Pulmonary artery endothelial cell (primary cell): ENCODE measurements around the gene SOX21. TPM values are rescaled to one million over a fixed set of nuclear protein-coding genes. Genes with fewer than 3 reads are reported as not detected.
"Not testable (repeated sequence)": the region's sequence is repeated elsewhere in the genome, so short reads cannot be mapped to it uniquely, and the experiment has no call there.

Source experiments
- DNase-seq: peaks from one replicate; pipeline ENCODE4 v3.0.0-alpha.2; 2011; ENCODE audit warnings: low read depth, low spot score
- total RNA-seq: library from RNA; depleted of rRNA; stranded (reverse); fragments of >200 nt; gene quantifications from 2 replicates; pipeline ENCODE4 v1.2.3, GENCODE V29; 2014

Gene SOX21
- 0.07 TPM in 1 of 2 replicates, not detected in the other for total RNA-seq

DNA sequence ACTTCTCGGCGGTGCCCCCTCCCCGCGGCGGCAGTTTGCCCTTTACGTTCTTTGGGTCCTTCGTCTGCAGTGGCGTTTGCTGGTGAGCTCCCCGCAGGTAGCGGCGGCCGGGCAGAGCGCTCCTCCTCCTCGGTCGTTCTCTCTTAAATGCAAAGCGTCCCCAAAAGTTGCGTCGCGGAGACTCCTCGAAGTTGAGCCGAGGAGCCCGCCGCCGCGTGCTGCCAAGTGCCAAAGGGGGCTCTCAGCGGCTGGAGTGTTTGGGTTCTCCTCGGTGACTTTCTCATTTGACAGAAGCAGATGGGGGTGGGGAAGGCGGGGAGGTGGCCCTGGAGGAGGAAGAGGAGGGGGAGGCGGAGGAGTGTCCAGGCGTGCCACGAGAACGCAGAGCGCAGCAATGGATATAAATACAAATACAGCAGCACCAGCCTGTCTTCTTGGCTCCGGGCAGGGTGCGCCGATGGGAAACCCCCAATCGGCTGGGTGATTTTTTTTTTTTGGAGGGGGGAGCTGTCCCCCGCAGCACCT lies at the start of gene SOX21:
SOX21 (minus strand) TSS at position 259 of the 525 bp plus-strand sequence. CDS start 496 bp downstream, outside the sequence.
- no peak for DNase-seq

DNA sequence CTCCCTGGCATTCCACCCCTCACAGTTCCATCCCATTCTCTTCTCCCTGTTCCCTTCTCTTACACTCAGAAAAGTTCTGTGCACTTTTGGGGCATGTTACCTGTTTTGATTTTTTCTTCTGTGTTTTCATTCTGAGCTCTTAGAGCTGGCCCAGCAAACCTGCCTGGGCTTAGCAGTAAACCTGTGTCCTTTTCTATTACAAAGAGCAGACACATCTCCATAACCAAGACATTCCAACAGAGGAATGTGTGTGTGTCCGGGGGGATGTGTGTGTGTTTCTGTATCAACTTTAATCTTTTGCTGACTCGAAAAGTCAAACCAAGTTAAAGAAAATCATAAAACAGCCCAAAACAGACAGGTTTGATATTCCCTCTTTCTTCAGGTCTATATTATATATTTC lies 49.1 kb upstream of the SOX21 start:
- DNase-seq: no peak

DNA sequence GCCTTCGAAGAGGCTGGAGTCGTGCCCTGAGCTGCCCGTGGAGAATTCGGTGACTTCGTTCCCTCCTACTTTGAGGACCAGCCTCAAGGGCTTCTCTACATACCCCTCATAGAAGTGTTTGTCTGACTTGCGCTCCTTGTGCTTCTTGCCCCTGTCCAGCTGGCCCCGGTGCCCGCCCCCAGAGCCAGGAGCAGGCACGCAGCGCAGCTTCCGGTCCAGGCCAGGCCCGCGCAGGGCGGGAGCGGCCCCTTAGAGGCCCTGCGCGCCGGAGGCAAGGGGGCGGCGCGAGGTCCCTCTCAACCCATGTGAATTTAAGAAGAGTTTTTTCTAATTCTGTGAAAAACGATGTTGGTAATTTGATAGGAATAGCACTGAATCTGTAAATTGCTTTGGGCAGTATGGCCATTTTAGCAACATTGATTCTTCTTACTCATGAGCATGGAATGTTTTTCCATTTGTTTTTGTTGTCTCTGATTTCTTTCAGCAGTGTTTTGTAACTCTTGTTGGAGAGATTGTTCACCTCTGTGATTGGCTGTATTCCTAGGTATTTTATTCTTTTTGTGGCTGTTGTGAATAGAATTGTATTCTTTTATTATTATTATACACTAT lies 46.9 kb upstream of the SOX21 start:
- no peak for DNase-seq

DNA sequence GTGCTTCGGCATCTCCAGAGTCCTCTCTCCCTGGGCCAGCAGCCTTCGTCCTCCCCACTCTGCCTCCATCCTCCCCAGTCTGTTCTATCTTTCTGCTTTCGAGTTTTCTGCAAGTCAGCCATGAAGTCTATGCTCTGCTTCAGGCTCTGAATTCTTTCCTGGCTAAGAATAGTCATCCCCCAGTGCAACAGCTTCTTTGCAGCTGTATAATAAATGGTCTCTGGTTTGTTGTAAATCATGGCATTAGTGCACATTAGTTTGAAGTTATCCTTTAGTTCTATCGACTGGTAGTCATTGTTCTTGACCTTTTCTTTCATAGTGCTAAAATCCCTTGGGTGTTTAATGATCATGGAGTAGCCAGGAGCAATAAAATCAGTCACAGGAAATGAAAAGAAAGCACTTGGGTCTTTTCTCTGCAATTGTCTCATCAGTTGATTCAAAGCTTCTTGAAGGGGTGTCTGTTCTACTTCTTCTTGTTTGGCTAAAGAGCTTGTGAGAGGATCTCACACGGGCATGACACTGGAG lies 46.2 kb upstream of the SOX21 start:
- DNase-seq: no peak

DNA sequence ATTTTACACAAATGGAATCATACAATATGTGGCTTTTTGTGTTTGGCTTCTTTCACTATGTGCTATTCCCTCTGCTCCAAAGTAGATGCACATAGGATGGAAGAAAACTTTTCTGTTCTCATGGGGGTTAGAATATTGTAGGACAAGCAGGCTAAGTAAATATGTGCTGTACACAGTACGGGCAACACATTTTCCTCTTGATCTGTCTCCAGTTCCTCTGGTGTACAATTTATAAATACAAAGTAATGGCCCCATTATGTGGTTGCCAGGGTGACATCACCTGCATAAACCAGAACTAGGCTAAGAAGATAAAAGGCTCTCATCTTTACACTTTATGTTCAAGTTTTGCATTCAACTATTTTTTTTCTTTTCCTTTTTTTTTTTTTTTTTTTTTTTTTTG lies 41.0 kb upstream of the SOX21 start:
- no peak for DNase-seq

DNA sequence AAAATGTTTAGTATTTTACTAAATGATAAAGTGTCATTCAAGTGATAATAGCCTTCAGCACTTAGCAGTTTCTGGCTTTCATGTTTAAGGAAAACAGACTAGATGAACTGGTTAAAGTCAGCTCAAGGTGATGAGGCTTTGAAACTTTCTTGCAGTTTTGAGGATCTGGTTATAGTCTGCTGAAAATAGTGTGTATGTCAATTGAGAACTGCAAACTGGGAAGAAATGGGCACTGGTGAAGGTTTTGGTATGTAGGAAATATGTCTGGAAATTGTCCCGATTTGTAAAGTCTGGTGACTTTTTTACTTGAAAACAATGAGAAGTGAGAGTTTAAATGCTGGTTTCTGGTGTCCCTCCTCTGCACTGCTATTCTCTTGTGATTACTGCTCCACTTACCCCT lies 36.8 kb upstream of the SOX21 start:
- DNase-seq: no peak

DNA sequence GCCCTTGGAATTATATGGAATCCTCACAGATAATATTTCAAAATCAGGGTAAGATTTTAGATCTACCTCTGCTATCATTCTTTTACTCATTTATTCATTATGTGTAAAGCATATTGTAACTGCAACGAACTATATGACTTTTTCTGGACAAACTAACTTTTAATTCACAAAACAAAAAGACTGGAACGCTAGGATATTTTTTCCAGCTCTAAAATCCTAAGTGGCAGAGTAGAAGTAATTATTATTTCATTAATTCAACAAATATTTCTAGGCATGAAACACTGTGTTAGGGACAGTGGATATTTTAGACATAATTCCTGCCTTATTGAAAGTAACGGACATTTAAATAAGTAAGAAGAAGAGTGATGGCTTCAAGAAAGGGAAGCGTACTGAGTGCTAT lies 26.9 kb upstream of the SOX21 start:
- DNase-seq: no peak

DNA sequence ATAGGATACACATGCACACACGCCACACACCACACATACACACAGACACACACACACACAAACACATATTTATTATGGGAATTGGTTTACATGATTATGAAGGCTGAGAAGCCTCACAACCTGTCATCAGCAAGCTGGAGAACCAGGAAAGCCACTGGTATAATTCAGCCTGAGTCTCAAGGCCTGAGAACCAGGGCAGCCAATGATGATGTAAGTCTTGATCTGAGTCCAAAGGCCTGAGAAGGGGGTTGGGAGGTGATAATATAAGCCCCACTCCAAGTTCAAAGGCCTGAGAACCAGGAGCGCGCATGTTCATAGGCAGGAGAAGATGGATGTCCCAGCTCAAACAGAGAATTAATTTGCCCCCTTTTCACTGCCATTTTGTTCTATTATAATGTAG lies 18.7 kb upstream of the SOX21 start:
- DNase-seq: no peak

DNA sequence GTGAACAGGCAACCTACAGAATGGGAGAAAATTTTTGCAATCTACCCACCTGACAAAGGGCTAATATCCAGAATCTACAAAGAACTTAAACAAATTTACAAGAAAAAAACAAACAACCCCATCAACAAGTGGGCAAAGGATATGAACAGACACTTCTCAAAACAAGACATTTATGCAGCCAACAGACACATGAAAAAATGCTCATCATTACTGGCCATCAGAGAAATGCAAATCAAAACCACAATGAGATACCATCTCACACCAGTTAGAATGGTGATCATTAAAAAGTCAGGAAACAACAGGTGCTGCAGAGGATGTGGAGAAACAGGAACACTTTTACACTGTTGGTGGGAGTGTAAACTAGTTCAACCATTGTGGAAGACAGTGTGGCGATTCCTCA lies 17.6 kb upstream of the SOX21 start:
- DNase-seq: not testable (repeated sequence)

DNA sequence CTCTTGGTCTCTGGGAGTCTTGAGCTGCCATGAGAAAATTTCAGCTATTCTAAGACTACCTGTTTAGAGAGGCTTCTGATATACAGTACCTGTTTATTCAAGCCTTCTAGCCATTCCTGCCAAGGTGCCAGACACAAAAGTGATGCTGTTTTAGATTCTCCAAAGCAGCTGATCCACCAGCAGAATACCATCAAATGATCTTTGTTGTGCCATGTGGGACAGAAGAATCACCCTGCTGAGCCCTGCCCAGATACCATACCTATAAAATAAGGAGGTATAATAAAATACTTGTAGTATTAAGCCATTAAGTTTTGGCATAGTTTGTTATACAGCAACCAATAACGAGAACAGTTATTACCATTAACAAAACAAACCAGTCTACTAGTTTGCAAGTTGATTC lies 14.1 kb upstream of the SOX21 start:
- no peak for DNase-seq

DNA sequence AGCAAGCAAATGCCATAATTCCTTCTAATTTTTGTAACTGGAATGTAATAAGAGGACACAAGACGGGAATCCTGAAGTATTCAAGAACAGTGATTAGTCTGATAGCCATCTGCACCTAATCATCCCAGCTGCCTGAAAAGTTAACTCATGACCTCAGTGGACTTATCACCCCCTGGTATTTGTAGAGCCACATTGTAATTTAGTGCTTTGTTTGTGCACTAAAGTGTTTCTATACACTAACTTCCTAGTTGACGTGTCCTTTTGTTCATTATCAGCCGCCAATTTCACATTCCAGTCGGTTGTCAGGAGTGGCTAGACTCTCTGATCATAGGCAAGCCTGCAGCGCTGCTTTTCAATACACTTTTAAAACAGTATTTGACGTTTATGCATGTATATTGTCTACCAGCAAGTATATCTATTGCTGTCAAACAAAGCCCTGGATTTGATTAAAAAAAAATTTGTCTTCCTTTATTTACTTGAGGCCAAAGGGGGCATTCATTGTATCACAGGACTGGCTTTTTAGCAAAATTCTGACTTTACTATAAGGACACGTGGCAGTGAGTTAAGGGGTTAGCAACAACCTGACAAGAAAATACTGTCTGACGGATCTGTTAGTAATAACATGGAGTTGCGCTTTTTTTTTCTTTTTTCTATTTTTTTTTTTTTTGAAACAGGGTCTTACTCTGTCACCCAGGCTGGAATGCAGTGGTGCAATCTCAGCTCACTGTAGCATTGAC lies 10.4 kb upstream of the SOX21 start:
- DNase-seq: no peak

DNA sequence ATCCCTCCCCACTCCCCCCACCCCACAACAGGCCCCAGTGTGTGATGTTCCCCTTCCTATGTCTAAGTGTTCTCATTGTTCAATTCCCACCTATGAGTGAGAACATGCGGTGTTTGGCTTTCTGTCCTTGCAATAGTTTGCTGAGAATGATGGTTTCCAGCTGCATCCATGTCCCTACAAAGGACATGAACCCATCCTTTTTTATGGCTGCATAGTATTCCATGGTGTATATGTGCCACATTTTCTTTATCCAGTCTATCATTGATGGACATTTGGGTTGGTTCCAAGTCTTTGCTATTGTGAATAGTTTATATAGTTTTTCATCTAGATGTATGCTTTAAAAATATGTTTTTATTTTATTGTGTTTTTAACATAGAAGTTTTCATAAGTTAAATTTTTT lies 6.4 kb upstream of the SOX21 start:
- DNase-seq: not testable (repeated sequence)

DNA sequence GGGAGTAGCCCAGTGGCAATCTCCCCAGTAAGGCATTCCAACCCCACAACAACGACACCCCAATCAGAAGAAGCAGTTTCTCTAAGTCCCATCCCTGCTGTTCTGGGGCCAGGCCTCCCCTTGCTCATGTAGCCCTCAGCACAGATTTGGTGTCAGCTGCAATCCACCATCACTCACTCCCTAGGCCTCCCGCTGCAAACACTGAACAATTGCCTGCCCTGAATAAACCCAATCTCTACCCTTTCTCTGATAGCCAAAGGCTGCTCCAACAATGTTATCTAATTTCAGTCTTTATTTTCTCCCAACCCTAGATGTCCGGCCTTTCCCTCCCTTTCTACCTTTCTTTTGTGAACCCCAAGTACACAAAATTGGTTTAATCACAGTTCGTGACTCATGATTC lies 5.6 kb upstream of the SOX21 start:
- no peak for DNase-seq

DNA sequence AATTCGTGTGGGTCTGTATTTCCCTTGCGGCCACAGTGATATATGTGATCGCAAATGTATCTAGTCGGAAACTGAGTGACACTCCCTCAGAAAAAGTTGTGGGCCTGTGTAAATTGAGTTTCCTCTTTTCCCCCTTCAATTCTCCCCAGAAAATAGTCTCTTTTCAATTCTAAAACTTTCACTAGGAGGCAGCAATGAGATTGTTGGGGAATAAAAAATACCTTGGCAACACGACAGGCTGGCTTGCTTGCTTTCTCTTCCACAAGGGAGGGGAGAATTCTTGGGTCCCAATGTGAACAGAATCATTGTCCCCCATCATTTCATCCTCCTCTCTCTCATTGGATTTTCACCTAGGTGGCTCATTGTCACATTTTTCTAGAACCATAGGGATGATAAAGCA lies 3.7 kb upstream of the SOX21 start:
- no peak for DNase-seq

DNA sequence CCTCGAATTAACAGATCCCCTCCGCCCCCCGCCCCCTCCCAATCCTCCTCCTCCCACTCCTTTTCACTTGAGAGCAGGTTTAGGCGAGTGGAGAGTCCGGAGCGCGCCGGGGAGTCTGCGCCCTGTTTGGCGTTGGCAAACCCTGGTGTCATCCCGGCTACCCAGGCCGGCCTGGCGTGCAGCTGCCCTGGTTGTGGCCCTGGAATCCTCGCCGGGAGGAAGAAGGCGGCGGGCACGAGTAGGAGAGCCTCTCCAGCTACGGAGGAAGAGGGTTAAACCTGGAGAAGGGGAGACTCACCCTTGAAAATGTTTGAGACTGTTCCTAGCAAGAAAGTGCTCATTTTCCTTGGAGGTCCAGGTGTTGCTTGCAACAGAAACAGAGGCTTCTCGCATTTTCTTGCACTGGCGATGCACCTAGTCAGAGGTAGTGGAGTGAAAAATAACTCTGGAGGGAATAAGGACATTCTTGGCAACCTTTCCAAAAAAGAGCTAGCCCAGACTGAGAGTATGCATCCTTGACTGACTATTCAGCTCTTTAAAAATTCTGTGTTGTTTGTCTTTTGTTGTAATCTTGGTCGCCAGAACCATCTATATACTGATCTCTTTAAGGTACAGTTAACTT lies 1.3 kb upstream of the SOX21 start:
- no peak for DNase-seq

DNA sequence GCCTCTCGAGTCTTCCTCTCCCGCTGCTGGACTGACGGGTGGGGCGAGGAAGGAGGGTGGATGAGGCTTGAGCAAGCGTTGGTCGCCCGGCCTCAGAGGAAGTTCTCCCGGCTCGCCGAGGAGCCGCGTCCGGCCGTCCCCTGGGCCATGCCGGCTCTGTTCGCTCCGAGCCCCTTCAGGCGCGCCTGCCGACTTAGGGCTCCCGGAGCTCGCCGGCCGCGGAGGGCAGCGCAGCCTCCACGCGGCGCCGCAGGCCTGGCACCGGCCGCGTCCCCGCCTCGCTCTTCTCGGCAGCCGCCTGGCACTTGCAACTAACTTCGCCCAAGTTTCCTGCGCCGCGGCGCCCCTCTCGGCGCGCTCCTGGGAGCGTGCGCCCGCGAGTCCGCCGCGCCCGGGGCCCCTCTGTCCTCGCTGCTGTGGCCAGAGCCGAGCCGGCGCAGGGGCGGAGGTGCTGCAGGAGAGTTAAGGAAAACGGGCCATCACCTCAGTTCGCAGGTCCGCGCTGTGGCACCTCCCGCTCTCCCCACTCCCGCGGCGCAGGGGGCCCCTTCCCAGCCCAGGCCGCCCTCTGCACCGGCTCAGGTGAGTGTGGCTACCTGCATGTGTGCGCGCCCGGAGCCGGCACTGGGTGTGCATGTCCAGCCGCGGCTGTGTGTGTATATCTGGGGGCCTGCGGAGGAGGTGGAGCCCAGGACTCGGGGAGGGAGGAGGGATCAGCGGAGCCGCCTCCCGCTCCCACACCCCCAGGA lies 641 bp upstream of the SOX21 start:
- peak; percentile 45 for DNase-seq

DNA sequence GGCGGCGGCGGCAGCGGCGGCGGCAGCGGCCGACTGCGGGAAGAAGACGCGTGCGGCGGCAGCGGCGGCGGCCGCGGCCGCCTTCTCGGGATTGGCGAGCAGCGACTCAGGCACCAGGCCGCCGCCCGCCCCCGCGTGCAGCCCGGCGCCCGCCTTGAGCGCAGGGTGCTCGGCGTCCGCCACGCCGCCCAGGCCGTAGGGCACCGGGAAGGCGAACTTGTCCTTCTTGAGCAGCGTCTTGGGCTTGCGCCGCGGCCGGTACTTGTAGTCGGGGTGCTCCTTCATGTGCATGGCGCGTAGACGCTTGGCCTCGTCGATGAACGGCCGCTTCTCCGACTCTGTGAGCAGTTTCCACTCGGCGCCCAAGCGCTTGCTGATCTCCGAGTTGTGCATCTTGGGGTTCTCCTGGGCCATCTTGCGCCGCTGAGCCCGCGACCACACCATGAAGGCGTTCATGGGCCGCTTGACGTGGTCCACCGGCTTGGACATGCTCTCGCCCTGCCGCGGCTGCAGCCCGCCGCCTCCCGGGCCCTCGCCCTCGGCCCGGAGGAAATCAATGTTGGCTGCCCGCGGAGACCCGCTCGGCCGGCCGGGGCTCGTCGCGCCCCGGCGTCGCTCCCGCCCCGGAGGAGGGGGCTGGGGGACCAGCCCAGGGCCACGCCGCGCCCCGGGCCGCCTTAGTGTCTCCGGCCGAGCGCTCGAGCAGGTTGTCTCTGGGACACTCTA lies 621 bp downstream of the SOX21 start:
- no peak for DNase-seq

DNA sequence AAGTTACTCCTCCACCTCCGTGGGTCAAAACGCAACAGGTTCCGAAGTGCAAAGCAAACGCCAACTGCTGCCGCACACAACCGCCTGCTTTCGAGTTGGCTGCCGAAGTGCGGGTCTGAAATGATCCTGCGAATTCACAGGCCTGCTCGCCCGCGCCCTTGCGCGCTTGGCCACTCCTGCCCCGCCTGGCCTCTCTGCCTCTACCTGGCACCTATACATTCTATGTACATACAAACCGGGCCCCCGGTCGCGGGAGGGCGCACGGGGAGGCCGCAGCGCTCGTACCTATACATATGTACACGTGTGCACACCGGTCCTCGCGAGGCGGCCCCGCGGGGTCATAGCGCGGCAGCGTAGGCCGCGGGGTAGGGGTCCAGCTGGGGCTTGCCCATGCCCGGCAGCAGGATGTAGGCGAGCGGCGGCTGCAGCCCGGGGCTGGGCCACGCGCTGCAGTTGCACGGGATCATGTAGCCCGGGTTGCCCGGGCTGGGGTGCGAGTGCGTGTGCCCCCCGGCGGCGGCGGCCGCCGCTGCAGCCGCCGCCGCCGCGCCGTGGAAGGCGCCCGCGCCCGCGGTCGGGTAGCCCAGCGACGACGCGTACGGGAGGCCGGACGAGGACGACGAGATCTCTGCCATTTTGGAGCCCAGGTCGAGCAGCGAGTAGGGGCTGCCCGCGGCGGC lies 1.3 kb downstream of the SOX21 start:
- DNase-seq: no peak

DNA sequence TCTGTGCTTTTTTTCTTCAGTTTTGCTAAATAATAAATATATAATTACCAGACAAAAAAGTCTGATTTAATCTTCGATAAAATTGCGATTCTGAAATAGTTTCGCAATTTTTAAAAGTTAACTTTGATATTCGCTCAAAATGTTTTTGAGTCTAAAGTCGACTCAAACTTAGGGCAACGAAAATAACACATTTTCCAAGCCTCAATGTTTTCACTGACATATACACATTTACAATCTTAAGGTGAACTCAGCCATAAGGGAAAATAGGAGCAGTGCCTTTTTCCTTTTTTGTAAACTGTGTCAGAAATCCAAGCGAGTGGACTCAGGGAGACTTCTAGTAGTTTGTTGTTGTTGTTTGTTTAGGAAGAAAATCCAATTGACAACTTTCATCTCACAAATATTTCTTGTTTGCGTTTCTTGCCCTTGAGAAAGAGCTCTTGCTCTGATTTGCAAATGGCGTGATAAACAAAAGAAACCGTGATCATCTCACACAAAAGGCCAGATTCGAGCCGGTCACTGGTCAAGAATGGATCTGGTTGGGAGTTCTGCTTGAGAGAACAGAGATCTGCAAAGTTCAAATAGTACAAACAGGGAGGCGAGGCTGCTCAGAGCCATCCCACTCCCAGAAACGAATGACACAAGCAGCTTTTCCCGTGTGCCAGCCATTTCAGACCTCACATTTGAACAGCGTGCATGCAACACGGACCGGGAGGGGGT lies 2.1 kb downstream of the SOX21 start:
- DNase-seq: no peak
